HepG2 (cell line): ENCODE data around the gene HOTAIR. TPM values are rescaled to one million over a fixed set of nuclear protein-coding genes. Genes with fewer than 3 reads are reported as not detected.

Source experiments
- CTCF ChIP-seq: sonication (generic); formaldehyde crosslinking; IDR thresholded peaks from 2 replicates; pipeline ENCODE4 v1.5.0; 2020; ENCODE audit warnings: mild to moderate bottlenecking, missing genetic modification reagents, moderate library complexity
- ETV6 ChIP-seq: sonication (generic); formaldehyde crosslinking; conservative IDR thresholded peaks from 2 replicates; pipeline ENCODE4 v1.4.0; 2020; ENCODE audit warnings: missing genetic modification reagents
- NFE2L2 ChIP-seq: fragments of 150-350 bp; IDR thresholded peaks from 2 replicates; pipeline ENCODE4 v1.6.1; 2014; ENCODE audit warnings: low read length
- NFYC ChIP-seq: IDR thresholded peaks from 2 replicates; pipeline ENCODE4 v1.6.1; 2016; ENCODE audit warnings: missing genetic modification reagents, missing compliant biosample characterization
- STAG1 ChIP-seq: sonication (generic); formaldehyde crosslinking; IDR thresholded peaks from 2 replicates; pipeline ENCODE4 v1.4.0; 2020; ENCODE audit warnings: missing genetic modification reagents
- polyA plus RNA-seq, 8 experiments: library from polyadenylated mRNA; depleted of rRNA in 3 of 8; stranded (reverse) in 7 of 8; unstranded in 1 of 8; fragments of >200 nt; fragmentation: Illumina TruSeq in 4 of 8; extraction: Trizol in 4 of 8; gene quantifications; 2 replicates each; pipeline versions ENCODE4 v1.2.1 to v1.2.3, GENCODE V29; 2011 to 2016; ENCODE audit warnings: low read depth in 4 of 8, missing spikeins in 1 of 8, mixed read lengths in 1 of 8; ENCODE audit not compliant: insufficient read depth in 1 of 8
- total RNA-seq, 5 experiments: library from RNA; depleted of rRNA; stranded (reverse); fragments of >200 nt; fragmentation: Illumina TruSeq; extraction: Trizol; gene quantifications; 2 replicates each; pipeline ENCODE4 v1.2.3, GENCODE V29; 2016; ENCODE audit warnings: low read depth in 1 of 5
- TF ChIP-seq, protein P1 (sequence below): sonication (generic); formaldehyde crosslinking; IDR thresholded peaks from 2 replicates; pipeline ENCODE4 v1.4.0; 2020; ENCODE audit warnings: missing genetic modification reagents, borderline replicate concordance

HOTAIR gene
- total and polyA plus RNA-seq, 2 of the 13 experiments (the other 11 are each of a cell fraction or from before 2014, with no cell fraction given) = not detected

- TF ChIP-seq, protein P1, sequence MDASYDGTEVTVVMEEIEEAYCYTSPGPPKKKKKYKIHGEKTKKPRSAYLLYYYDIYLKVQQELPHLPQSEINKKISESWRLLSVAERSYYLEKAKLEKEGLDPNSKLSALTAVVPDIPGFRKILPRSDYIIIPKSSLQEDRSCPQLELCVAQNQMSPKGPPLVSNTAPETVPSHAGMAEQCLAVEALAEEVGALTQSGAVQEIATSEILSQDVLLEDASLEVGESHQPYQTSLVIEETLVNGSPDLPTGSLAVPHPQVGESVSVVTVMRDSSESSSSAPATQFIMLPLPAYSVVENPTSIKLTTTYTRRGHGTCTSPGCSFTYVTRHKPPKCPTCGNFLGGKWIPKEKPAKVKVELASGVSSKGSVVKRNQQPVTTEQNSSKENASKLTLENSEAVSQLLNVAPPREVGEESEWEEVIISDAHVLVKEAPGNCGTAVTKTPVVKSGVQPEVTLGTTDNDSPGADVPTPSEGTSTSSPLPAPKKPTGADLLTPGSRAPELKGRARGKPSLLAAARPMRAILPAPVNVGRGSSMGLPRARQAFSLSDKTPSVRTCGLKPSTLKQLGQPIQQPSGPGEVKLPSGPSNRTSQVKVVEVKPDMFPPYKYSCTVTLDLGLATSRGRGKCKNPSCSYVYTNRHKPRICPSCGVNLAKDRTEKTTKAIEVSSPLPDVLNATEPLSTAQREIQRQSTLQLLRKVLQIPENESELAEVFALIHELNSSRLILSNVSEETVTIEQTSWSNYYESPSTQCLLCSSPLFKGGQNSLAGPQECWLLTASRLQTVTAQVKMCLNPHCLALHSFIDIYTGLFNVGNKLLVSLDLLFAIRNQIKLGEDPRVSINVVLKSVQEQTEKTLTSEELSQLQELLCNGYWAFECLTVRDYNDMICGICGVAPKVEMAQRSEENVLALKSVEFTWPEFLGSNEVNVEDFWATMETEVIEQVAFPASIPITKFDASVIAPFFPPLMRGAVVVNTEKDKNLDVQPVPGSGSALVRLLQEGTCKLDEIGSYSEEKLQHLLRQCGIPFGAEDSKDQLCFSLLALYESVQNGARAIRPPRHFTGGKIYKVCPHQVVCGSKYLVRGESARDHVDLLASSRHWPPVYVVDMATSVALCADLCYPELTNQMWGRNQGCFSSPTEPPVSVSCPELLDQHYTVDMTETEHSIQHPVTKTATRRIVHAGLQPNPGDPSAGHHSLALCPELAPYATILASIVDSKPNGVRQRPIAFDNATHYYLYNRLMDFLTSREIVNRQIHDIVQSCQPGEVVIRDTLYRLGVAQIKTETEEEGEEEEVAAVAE (CRISPR knock-in tag) = no peak
- TF ChIP-seq STAG1 (CRISPR knock-in tag) (peak; percentile 32), ETV6 (CRISPR knock-in tag) (no peak), NFYC (CRISPR knock-in tag) (no peak), CTCF (CRISPR knock-in tag) (peak; percentile 45), NFE2L2 (no peak)
Observed at GRCh38 chr12:54004063-54004840, 29.5 kb upstream of the HOTAIR start (continued).
